Nephron progenitor cell (in vitro differentiated cells): ENCODE data around the gene CRACDL.
A peak's percentile ranks its signal among the peaks of the same experiment; 100 is the strongest.

Experiments used
- DNase-seq: peaks from one replicate; pipeline ENCODE4 v3.0.0; 2021
- H3K27ac Mint-ChIP-seq: 2 replicates; pipeline ENCODE4 v1.8.0; 2021; ENCODE audit warnings: mild to moderate bottlenecking, moderate library complexity, mixed read lengths
- H3K27me3 Mint-ChIP-seq: 2 replicates; pipeline ENCODE4 v1.8.0; 2021; ENCODE audit warnings: mild to moderate bottlenecking, low read depth, mixed read lengths; ENCODE audit not compliant: poor library complexity
- H3K36me3 Mint-ChIP-seq: 2 replicates; pipeline ENCODE4 v1.8.0; 2021; ENCODE audit warnings: low read depth, mixed read lengths
- H3K4me1 Mint-ChIP-seq: 2 replicates; pipeline ENCODE4 v1.8.0; 2021; ENCODE audit warnings: mixed read lengths
- H3K4me3 Mint-ChIP-seq: 2 replicates; pipeline ENCODE4 v1.8.0; 2021; ENCODE audit warnings: mild to moderate bottlenecking, moderate library complexity, mixed read lengths
- H3K9me3 Mint-ChIP-seq: 2 replicates; pipeline ENCODE4 v1.8.0; 2021; ENCODE audit warnings: mild to moderate bottlenecking, moderate library complexity, mixed read lengths
- TF ChIP-seq, protein P1 (sequence below): fragments of 200-600 bp; sonication (generic); IDR thresholded peaks from 2 replicates; pipeline ENCODE4 v1.5.0; 2021; ENCODE audit warnings: antibody characterized with exemption

Gene CRACDL

DNA sequence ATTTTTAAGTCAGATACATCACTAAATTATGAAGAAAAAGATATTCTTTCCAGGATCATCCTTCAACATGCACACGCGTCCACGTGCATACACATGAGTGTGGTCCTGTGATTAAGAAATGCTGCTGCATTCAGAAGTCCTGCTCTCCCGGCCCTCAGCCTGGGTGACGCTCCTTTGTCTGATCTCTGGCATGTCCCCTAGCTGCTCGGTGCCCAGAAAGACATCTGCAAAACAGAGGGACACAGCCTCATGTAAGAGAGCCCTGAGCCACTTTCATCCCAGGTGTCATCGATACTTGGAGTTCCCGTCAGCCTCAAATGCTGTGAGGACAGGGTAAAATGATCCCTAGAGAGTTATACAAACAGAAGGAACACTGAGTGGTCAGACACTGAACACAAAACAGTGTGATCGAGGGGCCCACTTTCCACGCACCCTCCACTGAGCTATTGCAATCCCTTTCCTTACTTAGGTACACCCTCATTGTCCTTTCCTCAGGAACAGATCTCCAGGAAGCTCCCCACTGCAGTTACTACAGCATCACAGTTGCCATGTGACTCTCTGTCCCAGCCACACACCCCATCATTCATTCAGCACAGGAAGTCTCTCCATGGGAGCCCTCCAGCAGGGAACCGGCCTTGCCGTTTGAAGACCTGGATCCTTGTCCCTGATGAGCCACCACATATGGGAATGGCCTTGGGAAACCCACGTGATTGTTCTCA, 32.1 kb downstream of the CRACDL start:
- Mint-ChIP-seq H3K36me3 (peaks cover 4% of the 10 kb centered on the region), H3K4me3 (no peak overlapping the region), H3K27ac (peak overlapping the region; percentile 41), H3K27me3 (peaks cover 4% of the 10 kb centered on the region), H3K9me3 (no peaks in the 10 kb centered on the region), H3K4me1 (peaks cover 76% of the 10 kb centered on the region)
- TF ChIP-seq, protein P1, sequence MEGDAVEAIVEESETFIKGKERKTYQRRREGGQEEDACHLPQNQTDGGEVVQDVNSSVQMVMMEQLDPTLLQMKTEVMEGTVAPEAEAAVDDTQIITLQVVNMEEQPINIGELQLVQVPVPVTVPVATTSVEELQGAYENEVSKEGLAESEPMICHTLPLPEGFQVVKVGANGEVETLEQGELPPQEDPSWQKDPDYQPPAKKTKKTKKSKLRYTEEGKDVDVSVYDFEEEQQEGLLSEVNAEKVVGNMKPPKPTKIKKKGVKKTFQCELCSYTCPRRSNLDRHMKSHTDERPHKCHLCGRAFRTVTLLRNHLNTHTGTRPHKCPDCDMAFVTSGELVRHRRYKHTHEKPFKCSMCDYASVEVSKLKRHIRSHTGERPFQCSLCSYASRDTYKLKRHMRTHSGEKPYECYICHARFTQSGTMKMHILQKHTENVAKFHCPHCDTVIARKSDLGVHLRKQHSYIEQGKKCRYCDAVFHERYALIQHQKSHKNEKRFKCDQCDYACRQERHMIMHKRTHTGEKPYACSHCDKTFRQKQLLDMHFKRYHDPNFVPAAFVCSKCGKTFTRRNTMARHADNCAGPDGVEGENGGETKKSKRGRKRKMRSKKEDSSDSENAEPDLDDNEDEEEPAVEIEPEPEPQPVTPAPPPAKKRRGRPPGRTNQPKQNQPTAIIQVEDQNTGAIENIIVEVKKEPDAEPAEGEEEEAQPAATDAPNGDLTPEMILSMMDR = no peak
- no peak for DNase-seq

DNA sequence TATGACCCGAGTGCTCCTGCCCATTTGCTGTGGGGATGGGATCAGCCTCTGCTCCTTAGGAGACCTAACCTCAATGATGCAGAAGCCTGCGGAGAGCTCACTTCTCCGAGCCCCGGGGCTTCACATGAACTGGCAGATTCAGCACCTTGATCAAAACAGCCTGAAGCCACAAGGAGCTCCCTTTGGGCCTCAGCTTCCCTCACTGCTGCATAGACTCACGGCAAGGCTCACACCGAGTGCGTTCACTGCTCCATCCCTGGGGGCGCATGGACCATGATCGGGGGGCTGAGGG, 33.0 kb downstream of the CRACDL start:
- H3K27me3 Mint-ChIP-seq = peaks cover 4% of the 10 kb centered on the region
- no peaks in the 10 kb centered on the region for H3K9me3 Mint-ChIP-seq
- DNase-seq = no peak
- peaks cover 4% of the 10 kb centered on the region for H3K36me3 Mint-ChIP-seq
- TF ChIP-seq, protein P1 = no peak
- H3K27ac Mint-ChIP-seq = no peak overlapping the region
- H3K4me1 Mint-ChIP-seq = peaks cover 76% of the 10 kb centered on the region
- H3K4me3 Mint-ChIP-seq = no peak overlapping the region

DNA sequence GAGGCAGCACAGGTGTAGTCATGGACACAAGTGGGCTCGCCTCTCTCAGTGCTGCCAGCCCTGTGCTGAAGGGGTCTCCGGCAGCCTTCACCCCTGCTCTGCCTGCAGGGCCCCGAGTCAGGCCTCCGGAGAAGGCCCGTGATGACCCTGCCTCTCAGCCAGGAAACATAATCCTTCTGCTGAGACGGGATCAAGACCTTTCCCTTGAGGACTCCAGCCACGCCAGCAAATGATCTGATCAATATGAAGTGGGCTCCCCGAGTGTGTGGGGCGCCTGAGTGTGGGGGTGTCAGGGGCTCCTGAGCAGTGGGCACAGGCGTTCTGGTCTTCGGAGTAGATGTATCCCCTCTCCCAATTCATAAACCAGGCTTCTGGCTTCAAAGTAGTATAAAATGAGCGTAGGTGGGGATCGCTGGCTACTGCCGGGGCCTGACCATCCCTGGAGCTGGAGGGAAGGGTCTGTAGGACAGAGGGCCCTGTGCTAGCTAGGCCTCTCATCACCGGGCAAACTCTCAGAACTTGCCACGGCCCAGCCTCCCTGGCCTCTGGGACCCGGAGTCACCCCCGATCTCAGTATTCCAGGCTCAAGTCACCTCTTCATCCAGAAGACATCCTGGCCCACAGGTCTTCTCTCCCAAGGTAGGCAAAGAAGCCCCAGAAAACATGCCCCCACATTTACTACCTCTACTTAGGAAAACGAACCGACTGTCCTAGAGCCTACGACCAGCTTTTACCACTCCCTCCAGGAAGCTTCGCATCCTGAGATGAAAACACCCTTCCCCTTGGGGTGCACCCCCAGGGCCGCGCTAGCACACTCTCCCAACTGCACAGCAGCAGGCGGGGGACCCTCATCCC, 33.6 kb downstream of the CRACDL start:
- Mint-ChIP-seq H3K4me3 (no peak overlapping the region), H3K36me3 (peaks cover 4% of the 10 kb centered on the region), H3K27me3 (peaks cover 4% of the 10 kb centered on the region), H3K9me3 (no peaks in the 10 kb centered on the region), H3K4me1 (peaks cover 76% of the 10 kb centered on the region), H3K27ac (peak overlapping the region; percentile 66)
- DNase-seq = peak; percentile 33
- TF ChIP-seq, protein P1 = no peak

DNA sequence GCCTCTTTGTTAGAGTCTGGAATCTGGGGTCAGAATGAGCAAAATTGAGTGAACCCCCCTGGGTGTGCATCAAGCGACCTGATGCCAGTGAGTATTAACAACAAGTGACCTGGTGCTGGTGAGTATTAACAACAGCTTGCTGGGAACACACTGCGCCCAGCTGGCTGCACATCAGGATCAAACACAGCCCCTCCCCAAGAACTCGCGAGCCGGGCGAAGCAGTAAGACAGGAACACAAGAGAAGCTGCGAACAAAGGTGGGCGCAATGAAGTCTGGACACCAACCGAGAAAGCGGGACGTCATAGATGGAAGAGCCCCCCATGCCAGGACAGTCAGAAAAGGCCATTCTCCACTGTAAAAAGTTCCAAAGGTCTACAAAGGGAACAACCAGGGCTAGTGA, 34.3 kb downstream of the CRACDL start:
- peaks cover 4% of the 10 kb centered on the region for H3K36me3 Mint-ChIP-seq
- TF ChIP-seq, protein P1 = no peak
- peaks cover 4% of the 10 kb centered on the region for H3K27me3 Mint-ChIP-seq
- DNase-seq = no peak
- H3K4me1 Mint-ChIP-seq = peaks cover 78% of the 10 kb centered on the region
- no peaks in the 10 kb centered on the region for H3K9me3 Mint-ChIP-seq
- no peak overlapping the region for H3K4me3 Mint-ChIP-seq
- H3K27ac Mint-ChIP-seq = peak overlapping the region; percentile 96

DNA sequence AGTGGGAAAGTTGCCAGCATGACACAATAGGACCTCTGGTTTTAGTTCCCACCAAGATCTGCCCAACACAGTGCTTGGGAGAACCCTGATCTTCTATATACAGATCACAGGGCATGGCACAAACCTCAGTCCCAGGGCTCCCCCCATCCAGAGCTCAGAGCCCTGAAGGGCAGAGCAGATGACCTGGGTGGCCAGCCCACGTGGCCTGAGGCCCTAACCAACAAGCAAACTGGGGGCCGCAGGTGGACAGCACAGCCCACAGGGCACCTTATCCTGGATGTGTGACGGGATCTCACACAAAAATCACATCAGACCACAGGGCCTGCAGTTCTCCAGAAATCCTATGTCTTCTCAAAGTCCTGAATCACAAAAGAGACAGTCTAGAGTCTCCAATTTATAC, 34.7 kb downstream of the CRACDL start:
- Mint-ChIP-seq H3K4me3 (no peak overlapping the region), H3K27ac (peak overlapping the region; percentile 96), H3K9me3 (no peaks in the 10 kb centered on the region), H3K4me1 (peaks cover 79% of the 10 kb centered on the region), H3K27me3 (peaks cover 4% of the 10 kb centered on the region), H3K36me3 (peaks cover 4% of the 10 kb centered on the region)
- no peak for DNase-seq
- TF ChIP-seq, protein P1 = no peak
